ENCODE results near the gene NR1H3. TPM values are rescaled to one million over a fixed set of nuclear protein-coding genes. Genes with fewer than 3 reads are reported as not detected.
A peak's percentile ranks its signal among the peaks of the same experiment; 100 is the strongest.

Gene NR1H3
- total and polyA plus RNA-seq, 12 donors = 15.4 to 246 (median 47.2) TPM

DNA sequence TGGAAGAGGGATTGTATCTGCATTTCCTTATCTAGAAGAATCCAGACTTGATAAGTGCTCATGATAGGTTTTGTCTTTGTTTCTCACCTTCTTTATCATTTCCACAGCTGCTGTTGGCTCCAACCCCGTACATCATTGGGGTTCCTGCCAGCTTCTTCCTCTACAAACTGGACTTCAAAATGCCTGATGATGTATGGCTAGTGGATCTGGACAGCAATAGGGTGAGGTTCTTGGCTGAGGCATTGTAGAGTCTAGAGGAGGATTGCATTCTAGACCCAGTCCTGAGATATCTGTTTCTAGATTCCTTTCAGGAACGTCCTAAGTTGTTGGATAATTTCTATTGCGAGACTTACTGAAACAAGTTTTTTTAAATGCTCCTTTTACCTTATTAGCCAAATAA, 20.3 kb downstream of the NR1H3 start:
- H3K27ac ChIP-seq = peak overlapping the region; percentile 39 to 71 (median 56)
- 61 to 67% (median 65%) methylated on average over 3 of the region's 3 CpGs for WGBS, 4 donors
- DNase-seq = peak in 4 of 7 donors; percentile 13 to 52 (median 36)
- no peaks in the 10 kb centered on the region for H3K9me3 ChIP-seq (replicated peaks in 1 of 3)
- peaks cover 5 to 21% of the 10 kb centered on the region in 2 donors for H3K4me1 ChIP-seq (replicated peaks in 1 of 2)
- TF ChIP-seq CTCF (IDR thresholded peaks at IDR 0.05) = no peak
- TF ChIP-seq POLR2A (IDR thresholded peaks at IDR 0.05) = no peak
- intact Hi-C loops (cut with DNase I) = no loop called here
- no peaks in the 10 kb centered on the region for H3K27me3 ChIP-seq
- H3K4me3 ChIP-seq = no peak overlapping the region
- peaks cover 0 to 90% of the 10 kb centered on the region in 2 donors for H3K36me3 ChIP-seq (replicated peaks in 1 of 2)

DNA sequence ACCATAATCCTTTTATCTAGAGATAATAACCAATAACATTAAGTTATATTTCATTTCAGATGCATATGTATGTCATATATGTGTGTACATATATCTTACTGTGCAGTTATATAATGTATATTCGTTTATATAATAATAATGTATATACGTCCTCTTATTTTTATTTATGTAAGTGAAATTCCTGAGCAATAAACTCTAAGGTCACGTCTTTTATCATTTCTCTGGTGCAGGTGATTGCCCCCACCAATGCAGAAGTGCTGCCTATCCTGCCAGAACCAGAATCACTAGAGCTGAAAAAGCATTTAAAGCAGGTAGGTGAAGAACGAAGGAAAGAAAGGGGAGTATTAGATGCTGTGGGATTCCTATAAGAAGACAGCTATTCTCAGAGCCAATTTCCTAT, 21.0 kb downstream of the NR1H3 start:
- intact Hi-C loops (cut with DNase I) = no loop called here
- H3K4me3 ChIP-seq = no peak overlapping the region
- 87 to 93% (median 90%) methylated on average over 4 of the region's 4 CpGs for WGBS, 4 donors
- no peak overlapping the region for H3K27ac ChIP-seq
- no peaks in the 10 kb centered on the region for H3K9me3 ChIP-seq (replicated peaks in 1 of 3)
- peaks cover 5 to 21% of the 10 kb centered on the region in 2 donors for H3K4me1 ChIP-seq (replicated peaks in 1 of 2)
- TF ChIP-seq CTCF (IDR thresholded peaks at IDR 0.05) = no peak
- no peak for TF ChIP-seq POLR2A (IDR thresholded peaks at IDR 0.05)
- no peaks in the 10 kb centered on the region for H3K27me3 ChIP-seq
- DNase-seq = no peak
- H3K36me3 ChIP-seq (replicated peaks in 1 of 2) = peaks cover 0 to 97% of the 10 kb centered on the region in 2 donors

- no peak overlapping the region for H3K4me3 ChIP-seq
- peaks cover 0 to 100% of the 10 kb centered on the region in 2 donors for H3K36me3 ChIP-seq (replicated peaks in 1 of 2)
- intact Hi-C loops (cut with DNase I) = no loop called here
- TF ChIP-seq POLR2A (IDR thresholded peaks at IDR 0.05) (no peak), CTCF (IDR thresholded peaks at IDR 0.05) (no peak)
- no peak for DNase-seq
- H3K4me1 ChIP-seq (replicated peaks in 1 of 2) = peaks cover 5 to 21% of the 10 kb centered on the region in 2 donors
- no peaks in the 10 kb centered on the region for H3K9me3 ChIP-seq (replicated peaks in 1 of 3)
- no peaks in the 10 kb centered on the region for H3K27me3 ChIP-seq
- H3K27ac ChIP-seq = no peak overlapping the region
These were observed 22.3 kb downstream of the NR1H3 start for GRCh38 chr11:47280099-47280498.

GRCh38 chr11:47280860-47281259, 23.1 kb downstream of the NR1H3 start:
- 71 to 90% (median 85%) methylated on average over 5 of the region's 5 CpGs for WGBS, 4 donors

More at GRCh38 chr11:47280860-47281259, 23.1 kb downstream of the NR1H3 start:
- intact Hi-C loops (cut with DNase I) = no loop called here
- Histone ChIP-seq H3K27ac (no peak overlapping the region), H3K9me3 (replicated peaks in 1 of 3) (no peaks in the 10 kb centered on the region), H3K4me3 (no peak overlapping the region), H3K36me3 (replicated peaks in 1 of 2) (peaks cover 0 to 100% of the 10 kb centered on the region in 2 donors), H3K27me3 (no peaks in the 10 kb centered on the region), H3K4me1 (replicated peaks in 1 of 2) (peaks cover 5 to 21% of the 10 kb centered on the region in 2 donors)
- peak in 1 of 7 donors; percentile 10 for DNase-seq
- no peak for TF ChIP-seq CTCF (IDR thresholded peaks at IDR 0.05)
- TF ChIP-seq POLR2A (IDR thresholded peaks at IDR 0.05) = no peak
